Frontal cortex (tissue), 4 donors: Measurements from ENCODE around the gene COPS8. TPM values are rescaled to one million over a fixed set of nuclear protein-coding genes. Genes with fewer than 3 reads are reported as not detected.
A peak's percentile ranks its signal among the peaks of the same experiment; 100 is the strongest.

Experiments
- DNase-seq, 2 donors: peaks; one replicate each; pipeline ENCODE4 v3.0.0; 2012; ENCODE audit warnings: low spot score in 2 of 2
- FAIRE-seq: peaks from 2 replicates; lab custom pipeline; 2012; peaks lifted over from hg19 to GRCh38; lab: Jason Lieb, UNC
- total RNA-seq: library from RNA; depleted of rRNA; stranded (reverse); fragments of >200 nt; gene quantifications from one replicate; pipeline ENCODE4 v1.2.3, GENCODE V29; 2014
- donor health status: control.
- donor health status: control.
- donor health status: control.

COPS8 gene
- total RNA-seq, 1 donor from 2014 or later = 148 TPM

DNA sequence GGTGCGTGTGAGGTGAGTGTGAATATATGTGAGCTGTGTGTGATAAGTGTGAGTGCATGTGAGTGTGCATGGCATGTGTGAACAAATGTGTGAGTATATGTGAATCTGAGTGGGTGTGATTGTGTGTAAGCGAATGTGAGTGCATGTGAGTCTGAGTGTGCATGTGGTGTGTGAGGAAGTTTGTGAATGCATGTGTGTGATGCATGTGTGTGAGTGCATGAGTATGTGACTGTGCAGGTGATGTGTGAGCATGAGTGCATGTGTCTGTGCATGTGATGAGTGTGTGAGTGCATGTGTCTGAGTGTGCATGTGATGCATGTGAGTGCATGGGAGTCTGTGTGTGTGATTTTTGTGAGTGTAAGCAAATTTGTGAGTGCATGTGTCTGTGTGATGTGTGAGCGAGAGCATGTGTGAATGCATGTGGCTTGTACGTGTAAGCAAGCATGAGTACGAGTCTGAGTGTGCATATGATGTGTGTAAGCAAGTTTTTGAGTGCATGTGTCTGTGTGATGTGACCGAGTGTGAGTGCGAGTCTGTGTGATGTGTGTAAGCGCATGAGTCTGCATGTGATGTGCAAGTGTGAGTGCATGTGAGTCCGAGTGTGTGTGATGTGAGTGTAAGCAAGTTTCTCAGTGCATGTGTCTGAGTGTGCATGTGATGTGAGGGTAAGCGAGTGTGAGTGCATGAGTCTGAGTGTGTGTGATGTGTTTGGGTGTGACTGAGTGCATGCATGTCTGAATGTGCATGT lies 43.3 kb downstream of the COPS8 start:
- FAIRE-seq (no peak), DNase-seq (no peak)

DNA sequence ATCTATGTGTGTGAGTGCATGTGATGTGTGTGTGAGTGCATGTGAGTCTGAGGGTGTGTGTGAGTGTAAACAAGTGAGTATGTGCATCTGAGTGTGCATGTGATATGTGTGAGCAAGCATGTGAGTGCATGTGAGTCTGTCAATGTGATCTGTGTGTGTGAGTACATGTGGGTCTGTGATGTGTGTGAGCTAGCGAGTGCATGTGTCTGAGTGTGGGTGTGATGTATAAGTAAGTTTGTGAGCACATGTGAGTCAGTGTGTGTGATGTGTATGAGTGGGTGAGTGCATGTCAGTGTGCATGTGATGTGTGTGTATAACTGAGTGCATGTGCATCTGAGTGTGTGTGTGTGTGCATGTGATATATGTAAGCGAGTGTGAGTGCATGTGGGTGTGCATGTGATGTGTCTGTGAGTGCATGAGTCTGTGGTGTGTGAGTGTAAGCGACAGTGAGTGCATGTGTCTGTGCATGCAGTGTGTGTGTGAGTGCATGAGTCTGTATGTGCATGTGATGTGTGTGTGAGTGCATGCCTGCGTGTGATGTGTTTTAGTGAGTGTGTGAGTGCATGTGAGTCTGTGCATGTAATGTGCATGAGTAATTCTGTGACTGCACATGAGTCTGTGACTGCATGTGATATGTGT lies 44.1 kb downstream of the COPS8 start:
- DNase-seq = no peak
- no peak for FAIRE-seq

DNA sequence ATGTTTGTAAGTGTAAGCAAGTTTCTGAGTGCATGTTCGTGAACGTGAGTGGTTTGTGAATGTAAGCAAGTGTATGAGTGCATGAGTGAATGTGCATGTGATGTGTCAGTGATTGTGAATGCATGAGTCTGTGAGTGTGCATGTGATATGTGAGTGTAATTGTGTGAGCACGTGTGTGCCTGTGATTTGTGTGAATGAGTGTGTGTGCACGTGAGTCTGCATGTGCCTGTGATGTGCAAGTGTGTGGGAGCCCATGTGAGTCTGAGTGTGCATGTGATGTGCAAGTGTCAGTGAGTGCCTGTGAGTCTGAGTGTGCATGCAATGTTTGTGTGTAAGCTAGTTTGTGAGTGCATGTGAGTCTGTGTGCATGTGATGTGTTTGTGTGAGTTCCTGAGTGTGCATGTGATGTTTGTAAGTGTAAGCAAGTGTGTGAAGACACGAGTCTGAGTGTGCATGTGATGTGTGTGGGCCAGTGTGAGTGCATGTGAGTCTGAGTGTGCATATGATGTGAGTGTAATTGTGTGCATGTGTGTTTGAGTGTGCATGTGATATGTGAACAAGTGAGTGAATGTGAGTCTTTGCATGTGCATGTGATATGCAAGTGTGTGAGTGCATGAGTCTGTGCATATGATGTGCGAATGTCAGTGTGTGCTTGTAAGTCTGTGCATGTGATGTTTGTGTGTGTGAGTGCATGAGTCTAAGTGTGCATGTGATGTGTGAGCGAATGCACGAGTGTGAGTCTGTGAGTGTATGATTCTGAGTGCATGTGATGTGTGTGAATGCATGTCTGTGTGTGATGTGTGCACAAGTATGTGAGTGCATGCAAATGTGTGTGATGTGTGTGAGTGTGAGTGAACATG lies 45.1 kb downstream of the COPS8 start:
- FAIRE-seq (no peak), DNase-seq (no peak)

DNA sequence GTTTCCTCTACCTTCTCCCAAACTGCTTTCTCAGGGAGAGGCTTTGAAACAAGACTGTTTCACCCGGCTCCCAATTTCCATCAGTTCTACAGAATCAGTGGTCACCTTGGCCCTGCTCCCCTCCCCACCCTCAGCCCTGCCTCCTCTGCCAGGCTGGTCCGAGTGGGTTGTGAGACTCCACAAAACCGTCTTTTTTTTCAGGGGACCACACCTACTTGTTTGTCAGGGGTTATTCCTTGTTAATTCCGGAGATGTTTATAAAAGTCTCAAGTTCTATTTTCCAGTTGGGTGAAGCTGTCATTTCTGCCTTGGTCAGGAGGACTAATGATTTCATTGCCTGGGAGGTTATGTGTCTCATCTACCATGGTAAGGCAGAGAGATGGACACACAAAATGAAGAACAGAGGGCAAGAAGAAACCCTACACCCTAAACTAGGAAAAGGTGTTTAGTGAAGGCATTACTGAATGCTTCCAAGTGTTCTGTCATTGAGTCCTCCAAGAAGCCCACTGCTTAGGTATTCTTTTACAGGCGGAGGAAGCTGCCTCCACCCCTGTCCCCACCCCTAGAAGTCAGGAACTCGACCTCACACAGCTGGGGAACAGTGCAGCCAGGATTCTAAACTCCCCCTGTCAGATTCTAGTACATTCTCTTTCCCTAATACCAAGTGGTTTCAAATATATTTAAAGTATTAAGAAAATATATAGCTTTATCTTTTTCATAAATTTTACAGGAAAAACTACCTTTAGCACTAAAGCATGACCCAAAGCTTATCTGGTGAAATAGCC lies 46.3 kb downstream of the COPS8 start:
- FAIRE-seq (no peak), DNase-seq (no peak)

DNA sequence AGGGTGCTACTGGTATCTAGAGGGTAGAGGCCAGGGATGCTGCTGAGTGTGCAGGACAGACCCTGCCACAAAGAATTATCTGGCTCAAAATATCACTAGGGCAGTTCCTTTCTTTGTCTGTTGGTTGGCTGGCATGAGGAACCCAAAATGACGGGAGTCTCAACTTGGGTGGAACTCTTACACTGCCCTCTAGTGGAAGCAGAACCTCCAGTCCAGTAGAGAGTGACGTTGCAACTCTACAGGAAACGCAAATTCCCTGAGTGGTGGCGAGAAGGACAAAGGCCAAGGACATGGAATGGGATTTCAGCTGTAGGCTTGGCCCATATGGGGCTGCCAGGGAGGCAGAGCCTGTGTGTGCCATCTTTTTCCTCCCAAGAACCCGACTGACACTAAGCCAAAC lies 47.1 kb downstream of the COPS8 start:
- FAIRE-seq (no peak), DNase-seq (no peak)

DNA sequence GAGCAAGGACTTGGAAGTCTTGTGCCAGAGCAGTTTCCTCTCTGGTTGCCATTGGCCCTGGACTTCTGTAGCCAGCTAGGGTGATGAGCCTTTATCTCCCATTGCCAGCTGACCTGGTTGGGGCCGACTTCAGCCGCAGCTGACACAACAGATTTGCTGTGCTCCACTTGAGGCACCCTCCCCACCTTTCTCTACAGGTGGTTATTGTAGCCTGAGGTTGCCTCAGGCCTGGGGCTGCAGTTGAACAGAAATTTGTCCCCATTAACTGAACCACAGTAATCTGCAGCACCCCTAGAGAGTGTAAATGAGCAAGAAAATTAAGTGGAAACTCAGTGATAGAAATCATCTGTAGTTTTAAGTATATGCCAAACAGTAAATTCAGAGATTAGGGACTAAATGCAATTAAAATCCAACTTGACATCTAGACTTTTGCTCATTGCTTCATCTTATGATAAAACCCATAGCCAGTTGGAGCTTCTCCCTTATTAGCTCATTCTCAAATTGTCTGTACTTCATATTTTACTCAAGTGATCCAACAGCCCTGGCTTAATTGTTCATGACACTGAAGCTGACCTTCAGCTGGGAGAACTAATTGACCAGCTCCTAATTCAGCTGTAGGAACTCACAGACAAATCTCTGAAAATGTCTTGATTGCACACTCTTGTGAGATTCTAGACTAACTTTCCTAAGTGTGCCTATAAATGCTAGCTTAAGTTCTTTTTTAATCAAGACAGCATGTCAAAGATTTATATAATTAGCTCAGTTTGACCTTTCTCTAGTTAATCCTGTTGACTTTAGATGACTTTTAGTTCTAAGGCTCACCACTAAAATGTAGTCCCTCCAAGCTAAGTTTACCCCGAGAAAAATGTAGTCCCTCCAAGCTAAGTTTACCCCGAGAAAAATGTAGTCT lies 48.9 kb downstream of the COPS8 start:
- DNase-seq (no peak), FAIRE-seq (no peak)

DNA sequence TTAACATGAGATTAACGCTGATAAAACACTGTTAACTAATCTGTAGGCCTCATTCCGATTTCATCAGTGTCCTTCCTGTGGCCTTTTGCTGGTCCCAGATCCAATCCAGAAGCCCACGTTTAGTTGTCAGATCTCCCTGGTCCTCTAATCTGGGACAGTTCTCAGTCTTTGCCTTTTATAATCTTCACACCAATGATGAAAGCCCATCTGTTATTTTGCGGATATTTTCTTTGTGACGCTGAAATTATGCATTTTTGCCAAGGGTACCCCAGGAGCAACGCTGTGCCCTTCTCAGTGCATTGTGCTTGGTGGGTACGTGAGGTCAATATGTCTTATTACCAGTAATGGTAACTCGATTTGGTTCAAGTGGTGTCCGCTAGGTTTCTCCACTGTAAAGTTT lies 51.1 kb downstream of the COPS8 start:
- FAIRE-seq (no peak), DNase-seq (no peak)

DNA sequence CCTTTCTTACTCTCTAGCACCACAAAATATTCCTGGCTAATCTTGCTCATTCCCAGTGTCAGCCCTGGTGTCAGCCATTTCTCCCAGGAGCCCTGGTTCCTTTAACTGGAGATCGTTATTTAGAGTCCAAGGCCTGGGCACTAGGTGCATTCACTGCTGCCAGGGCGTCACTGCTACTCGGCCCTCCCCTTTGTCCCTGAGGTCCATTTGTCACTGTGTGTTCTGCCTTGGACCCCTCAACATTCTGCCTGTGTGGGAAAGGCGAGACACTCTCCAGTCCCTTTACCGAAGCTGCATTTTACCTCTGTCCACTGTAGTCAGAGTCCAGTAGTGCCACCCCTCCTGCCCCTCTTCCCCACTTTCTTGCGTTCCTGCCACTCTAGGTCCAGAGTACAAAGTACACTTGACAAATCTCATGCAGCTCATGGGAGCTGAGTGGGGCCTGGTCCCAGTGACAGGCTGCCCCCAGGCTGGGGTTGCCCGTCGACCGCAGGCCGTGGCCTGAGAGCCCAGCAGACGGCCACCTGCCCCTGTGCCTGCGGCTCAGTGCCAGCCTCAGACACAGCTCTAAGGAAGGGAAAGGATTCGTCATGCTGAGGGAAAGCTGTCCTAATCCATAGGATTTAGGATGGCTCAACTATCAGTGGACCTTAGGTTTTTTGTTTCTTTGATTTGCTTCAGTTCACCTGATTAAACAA lies 52.1 kb downstream of the COPS8 start:
- DNase-seq = no peak

DNA sequence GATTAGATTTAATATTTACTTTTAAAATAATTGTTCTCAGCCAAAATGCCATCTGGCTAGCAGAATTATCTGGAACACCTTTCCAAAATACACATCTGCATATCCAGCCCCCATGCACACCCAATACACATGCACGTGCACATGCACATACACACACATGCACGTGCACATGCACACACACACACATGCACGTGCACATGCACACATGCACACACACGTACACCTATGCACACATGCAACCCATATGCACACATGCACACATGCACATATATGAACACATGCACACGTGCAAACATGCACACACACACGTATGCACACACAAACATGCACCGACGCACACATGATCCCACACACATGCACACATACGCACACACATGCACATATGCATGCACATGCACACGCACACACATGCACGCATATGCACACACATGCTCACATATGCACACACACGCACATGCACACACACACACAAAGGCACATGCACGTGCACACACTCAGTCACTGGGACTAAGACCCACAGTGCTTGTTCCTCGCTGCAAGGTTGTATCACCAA lies 53.5 kb downstream of the COPS8 start:
- DNase-seq (no peak), FAIRE-seq (no peak)

More for the DNA sequence above, 52.1 kb downstream of the COPS8 start:
- no peak for FAIRE-seq

DNA sequence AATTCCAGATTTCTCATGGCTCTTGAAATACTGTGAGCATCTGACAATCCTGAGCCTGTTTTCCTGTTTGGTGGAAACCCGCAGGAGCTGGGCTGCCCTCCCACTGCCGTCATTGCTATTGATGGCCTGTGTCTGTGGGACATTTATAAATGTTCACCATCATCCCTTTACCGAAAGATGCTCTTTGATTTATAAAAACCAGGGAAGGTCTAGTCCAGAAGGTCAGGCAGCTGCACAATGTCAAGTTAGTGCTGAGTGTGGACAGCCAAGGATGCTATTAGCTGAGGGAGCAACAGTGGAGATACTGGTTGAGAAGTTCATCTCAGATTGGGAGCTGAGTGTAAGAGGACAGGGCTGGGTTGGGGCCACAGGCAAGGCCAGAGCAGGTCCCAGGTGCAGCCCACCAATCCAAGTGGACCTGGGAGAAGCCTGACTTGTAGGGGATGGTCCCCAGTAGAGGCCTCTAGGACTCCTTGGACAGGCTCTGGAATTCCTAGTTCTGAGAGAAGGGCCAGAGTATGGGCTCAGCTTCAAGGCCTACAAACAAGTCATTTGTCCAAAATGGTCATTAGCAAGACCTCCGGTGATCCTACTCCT lies 55.1 kb downstream of the COPS8 start:
- DNase-seq (no peak), FAIRE-seq (no peak)

DNA sequence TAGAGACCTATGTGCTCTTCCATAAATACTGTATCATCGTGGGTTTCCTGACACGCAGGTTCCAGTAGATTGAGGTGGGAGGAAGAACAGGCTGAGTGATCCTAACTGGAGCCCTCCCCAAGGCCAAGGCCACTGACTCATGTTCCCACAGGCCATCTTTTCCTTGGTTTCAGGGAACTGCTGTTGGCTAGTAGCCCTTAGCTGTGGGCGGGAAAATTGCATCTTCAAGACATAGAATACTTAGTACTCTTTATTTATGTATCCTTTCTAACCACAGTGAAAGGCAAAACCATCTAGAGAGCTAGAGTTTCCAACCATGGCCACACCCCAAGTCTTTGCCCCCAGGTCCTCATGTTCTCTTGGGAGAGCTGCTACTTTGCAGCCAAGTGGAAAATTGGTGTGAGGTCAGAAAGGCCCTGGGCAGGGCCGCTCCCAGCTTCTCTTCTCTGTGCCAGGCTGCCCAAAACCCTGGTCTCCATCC lies 55.9 kb downstream of the COPS8 start:
- DNase-seq (no peak), FAIRE-seq (no peak)

DNA sequence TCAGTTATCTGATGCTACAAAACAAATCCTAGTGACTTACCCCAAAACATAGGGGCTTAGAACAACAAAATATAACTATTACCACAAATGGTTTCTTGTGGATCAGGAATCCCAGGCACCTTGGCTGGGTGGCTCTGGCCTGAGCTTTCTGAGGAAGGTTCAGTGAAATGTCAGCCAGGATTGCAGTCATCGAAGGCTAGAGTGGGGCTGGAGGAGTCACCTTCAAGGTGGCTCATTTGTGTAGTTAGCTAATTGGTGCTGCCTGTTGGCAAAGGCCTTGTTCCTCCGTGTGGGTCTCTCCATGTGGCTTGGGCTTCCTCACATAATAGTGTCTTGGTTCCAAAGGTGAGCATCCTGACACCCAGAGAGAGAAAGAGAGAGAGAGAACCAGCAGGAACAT lies 57.4 kb downstream of the COPS8 start:
- no peak for FAIRE-seq

DNA sequence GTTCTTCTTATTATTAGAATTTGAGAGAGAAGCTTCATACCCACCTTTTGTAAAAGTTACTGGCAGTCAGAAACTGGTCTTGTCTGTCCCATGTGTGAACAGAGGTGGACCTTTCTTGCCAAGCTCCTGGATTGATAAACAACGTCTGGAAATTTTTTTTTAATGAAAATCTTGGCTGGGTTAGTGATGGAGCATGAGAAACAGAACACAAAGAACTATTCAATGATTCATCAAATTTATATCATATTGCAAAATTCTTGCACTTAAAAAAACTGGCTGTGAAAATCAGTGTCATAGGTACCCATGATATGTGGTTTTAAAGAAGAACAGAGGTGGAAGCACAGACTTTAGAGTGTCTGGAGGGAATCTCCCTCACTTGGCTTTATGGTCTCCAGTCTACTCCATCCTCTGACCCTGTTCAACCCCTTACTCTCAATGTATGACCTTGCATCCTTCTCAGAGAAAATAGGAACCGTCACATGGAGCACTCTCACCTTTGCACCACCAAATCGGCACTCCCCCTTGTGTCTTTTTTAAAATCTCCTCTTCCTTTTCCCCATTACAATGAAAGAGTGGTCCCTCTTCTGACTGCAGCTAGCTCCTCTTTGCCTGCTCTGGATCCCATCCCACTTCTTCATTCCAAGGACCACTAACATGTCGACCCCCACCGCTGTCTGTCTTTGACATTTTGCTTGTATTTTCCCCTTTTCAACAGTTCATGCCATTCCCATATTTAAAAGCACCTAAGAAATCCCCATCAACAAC lies 58.2 kb downstream of the COPS8 start:
- DNase-seq (no peak), FAIRE-seq (no peak)

More for the DNA sequence above, 57.4 kb downstream of the COPS8 start:
- DNase-seq = no peak

DNA sequence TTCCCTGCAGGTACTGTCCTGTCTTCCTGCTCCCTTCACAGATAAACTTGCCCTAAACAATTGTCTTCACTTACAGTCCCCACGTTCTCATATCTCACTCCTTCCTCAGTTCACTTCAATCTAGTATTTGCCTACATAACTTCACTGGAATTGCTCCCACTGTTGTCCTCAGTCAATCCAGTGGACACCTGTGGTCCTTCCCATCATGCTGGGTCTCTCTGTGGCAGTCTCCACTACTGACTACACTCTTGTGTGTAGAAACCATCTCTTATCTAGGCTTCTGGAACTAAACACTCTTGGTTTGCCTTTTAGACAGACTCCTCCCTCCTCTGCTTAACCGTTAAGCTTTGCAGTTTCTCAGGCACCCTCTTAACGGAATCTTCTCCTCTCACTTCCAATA lies 58.8 kb downstream of the COPS8 start:
- DNase-seq (no peak), FAIRE-seq (no peak)

DNA sequence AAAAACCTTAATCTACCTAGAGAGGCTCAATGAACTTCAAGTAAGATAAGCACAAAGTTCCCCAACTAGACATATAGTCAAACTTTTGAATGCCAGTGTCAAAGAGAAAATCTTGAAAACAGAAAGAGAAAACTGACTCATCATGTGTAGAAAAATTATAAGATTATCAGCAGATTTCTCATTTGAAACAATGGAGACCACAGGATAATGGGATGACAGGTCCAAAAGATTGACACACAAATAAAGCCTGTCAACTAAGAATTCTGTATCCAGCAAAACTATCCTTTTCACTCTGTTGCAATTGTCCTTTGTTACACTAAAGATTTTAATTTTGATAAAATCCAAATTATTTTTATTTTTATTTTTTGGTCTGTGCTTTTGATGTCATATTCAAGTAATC lies 61.6 kb downstream of the COPS8 start:
- DNase-seq (no peak), FAIRE-seq (no peak)

DNA sequence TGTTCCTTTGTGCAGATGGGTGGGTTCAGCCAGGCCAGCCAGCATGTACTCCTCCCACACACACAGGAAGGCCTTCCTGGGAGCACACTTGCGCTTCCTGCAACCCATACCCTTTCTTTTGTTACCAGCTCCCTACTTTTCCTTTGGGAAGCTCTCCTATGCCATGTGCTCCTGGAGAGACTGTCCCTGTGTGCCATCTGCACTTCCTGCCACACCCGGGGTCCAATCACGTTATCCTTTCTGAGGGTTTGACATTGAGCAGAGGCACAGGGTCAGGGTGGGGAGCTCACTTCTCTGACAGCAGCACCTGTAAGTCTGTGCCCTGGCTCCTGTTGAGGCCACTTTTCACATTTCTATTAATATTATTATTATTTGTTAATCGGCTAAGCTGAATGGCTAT lies 62.9 kb downstream of the COPS8 start:
- no peak for DNase-seq
- FAIRE-seq = no peak

DNA sequence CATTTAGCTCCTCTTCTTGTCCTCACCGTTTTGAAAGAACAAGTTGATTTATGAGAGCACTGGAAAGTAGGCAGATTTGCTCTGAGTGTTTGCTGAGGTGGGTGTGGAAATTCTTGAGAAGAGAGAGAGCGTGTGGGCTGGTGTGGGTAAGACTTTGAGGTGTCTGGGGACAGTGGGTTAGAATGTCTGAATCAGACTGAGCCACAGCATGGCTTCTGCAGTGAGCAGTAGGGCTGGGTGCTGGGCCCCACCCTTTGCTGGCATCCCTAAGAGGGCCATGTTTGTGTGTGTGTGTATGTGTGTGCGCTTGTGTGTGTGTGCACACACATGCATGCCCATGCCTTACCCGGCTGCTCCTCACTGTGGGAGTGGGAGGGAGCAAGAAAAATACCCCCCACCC lies 63.7 kb downstream of the COPS8 start:
- FAIRE-seq (no peak), DNase-seq (peak in 1 of 2 donors; percentile 26)
